NCI-H1417 (cell line): ENCODE results near the gene USP32.
A peak's percentile ranks its signal among the peaks of the same experiment; 100 is the strongest.

Experiments
- DNase-seq, 3 experiments: peaks; one replicate each; lab custom pipeline; 2025; lab: John Stamatoyannopoulos, UW

The USP32 gene

GRCh38 chr17:60297760-60298401 lies 94.1 kb downstream of the USP32 start:
- no peak for DNase-seq

- no peak for DNase-seq
Observed at GRCh38 chr17:60296177-60296576, 95.8 kb downstream of the USP32 start.

- no peak for DNase-seq
Observed at GRCh38 chr17:60293580-60294335, 98.2 kb downstream of the USP32 start.

- no peak for DNase-seq
Observed at GRCh38 chr17:60292697-60293096, 99.2 kb downstream of the USP32 start.

GRCh38 chr17:60284709-60285108 lies 107.2 kb downstream of the USP32 start:
- DNase-seq = no peak

GRCh38 chr17:60283816-60284215 lies 108.1 kb downstream of the USP32 start:
- DNase-seq = no peak

GRCh38 chr17:60280673-60281072 lies 111.3 kb downstream of the USP32 start:
- DNase-seq = no peak

- no peak for DNase-seq
Observed at GRCh38 chr17:60278237-60278636, 113.7 kb downstream of the USP32 start.

GRCh38 chr17:60277258-60277657 lies 114.7 kb downstream of the USP32 start:
- DNase-seq = no peak

GRCh38 chr17:60269417-60269816 lies 122.5 kb downstream of the USP32 start:
- DNase-seq = no peak

- DNase-seq = no peak
Observed at GRCh38 chr17:60260540-60260939, 131.4 kb downstream of the USP32 start.

GRCh38 chr17:60258313-60258712 lies 133.6 kb downstream of the USP32 start:
- DNase-seq = no peak

GRCh38 chr17:60256174-60256573 lies 135.8 kb downstream of the USP32 start:
- no peak for DNase-seq

- DNase-seq = no peak
Observed at GRCh38 chr17:60253048-60253447, 138.9 kb downstream of the USP32 start.

- DNase-seq = no peak
Observed at GRCh38 chr17:60252459-60252858, 139.5 kb downstream of the USP32 start.

- DNase-seq = no peak
Observed at GRCh38 chr17:60249290-60249826, 142.6 kb downstream of the USP32 start.

GRCh38 chr17:60248618-60249289 lies 143.2 kb downstream of the USP32 start:
- DNase-seq = no peak

- no peak for DNase-seq
Observed at GRCh38 chr17:60247836-60248461, 144.0 kb downstream of the USP32 start.

GRCh38 chr17:60244656-60245055 lies 147.3 kb downstream of the USP32 start:
- no peak for DNase-seq

GRCh38 chr17:60240290-60240689 lies 151.6 kb downstream of the USP32 start:
- no peak for DNase-seq

GRCh38 chr17:60231691-60232090 lies 160.2 kb downstream of the USP32 start:
- no peak for DNase-seq

- peak; percentile 8 to 52 (median 12) for DNase-seq
Observed at GRCh38 chr17:60231234-60231633, 160.7 kb downstream of the USP32 start.
